Ishikawa (cell line): Measurements from ENCODE around the gene BCAT1.

ENCODE experiments used
- EGR1 ChIP-seq: IDR thresholded peaks from 2 replicates; pipeline ENCODE4 v1.6.1; 2012
- EP300 ChIP-seq: IDR thresholded peaks from 2 replicates; pipeline ENCODE4 v1.6.1; 2012; ENCODE audit warnings: borderline replicate concordance
- MAX ChIP-seq: IDR thresholded peaks from 2 replicates; pipeline ENCODE4 v1.6.1; 2012
- RAD21 ChIP-seq: IDR thresholded peaks from 2 replicates; pipeline ENCODE4 v1.6.1; 2012; ENCODE audit warnings: low read depth
- REST ChIP-seq: IDR thresholded peaks from 2 replicates; pipeline ENCODE4 v1.6.1; 2012; ENCODE audit warnings: low read depth, mild to moderate bottlenecking
- TAF1 ChIP-seq: IDR thresholded peaks from 2 replicates; pipeline ENCODE4 v1.6.1; 2012; ENCODE audit warnings: low read depth, mild to moderate bottlenecking

GRCh38 chr12:24890048-24890803, 58.7 kb downstream of the BCAT1 start:
- TF ChIP-seq RAD21 (no peak), REST (no peak), MAX (no peak), TAF1 (no peak), EP300 (no peak), EGR1 (no peak)
